Neural progenitor cell (in vitro differentiated cells): ENCODE data around the gene EYS.

Experiments
- EZH2 ChIP-seq: fragments of 200-600 bp; sonication (generic); IDR thresholded peaks from 2 replicates; pipeline ENCODE4 v1.6.1; 2017; ENCODE audit warnings: antibody characterized with exemption, mild to moderate bottlenecking, moderate library complexity
- EZH2phosphoT487 ChIP-seq: fragments of 200-600 bp; sonication (generic); IDR thresholded peaks from 2 replicates; pipeline ENCODE4 v1.6.1; 2017; ENCODE audit warnings: antibody characterized with exemption
- TF ChIP-seq, protein P1 (sequence below): fragments of 200-600 bp; sonication (generic); IDR thresholded peaks from 2 replicates; pipeline ENCODE4 v1.5.1; 2017; ENCODE audit warnings: antibody characterized with exemption, mild to moderate bottlenecking

DNA sequence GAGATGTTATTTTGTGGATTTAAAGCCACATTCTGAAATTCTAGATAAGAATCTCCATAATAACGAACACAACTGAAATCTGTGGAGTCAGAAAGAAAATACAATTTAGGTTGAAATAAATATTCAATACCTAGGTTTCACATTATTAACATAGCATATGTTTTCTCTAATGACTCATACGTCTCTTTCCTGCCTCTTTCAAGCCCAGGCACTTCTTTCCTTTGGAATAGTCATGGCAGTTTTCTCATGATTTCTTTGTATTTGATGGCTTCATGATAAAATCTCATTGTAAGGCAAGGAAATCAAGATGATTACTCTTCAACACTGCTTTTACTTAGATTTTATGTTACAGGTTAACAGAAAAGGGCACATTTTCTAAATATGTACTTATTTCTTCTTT is 1267.8 kb downstream of the EYS start:
- TF ChIP-seq, protein P1, sequence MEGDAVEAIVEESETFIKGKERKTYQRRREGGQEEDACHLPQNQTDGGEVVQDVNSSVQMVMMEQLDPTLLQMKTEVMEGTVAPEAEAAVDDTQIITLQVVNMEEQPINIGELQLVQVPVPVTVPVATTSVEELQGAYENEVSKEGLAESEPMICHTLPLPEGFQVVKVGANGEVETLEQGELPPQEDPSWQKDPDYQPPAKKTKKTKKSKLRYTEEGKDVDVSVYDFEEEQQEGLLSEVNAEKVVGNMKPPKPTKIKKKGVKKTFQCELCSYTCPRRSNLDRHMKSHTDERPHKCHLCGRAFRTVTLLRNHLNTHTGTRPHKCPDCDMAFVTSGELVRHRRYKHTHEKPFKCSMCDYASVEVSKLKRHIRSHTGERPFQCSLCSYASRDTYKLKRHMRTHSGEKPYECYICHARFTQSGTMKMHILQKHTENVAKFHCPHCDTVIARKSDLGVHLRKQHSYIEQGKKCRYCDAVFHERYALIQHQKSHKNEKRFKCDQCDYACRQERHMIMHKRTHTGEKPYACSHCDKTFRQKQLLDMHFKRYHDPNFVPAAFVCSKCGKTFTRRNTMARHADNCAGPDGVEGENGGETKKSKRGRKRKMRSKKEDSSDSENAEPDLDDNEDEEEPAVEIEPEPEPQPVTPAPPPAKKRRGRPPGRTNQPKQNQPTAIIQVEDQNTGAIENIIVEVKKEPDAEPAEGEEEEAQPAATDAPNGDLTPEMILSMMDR = no peak
- TF ChIP-seq EZH2 (no peak), EZH2phosphoT487 (no peak)
